ENCODE measurements around the gene SGSH.
A peak's percentile ranks its signal among the peaks of the same experiment; 100 is the strongest.

Gene SGSH

GRCh38 chr17:80191865-80192661, 28.1 kb downstream of the SGSH start:
- Mint-ChIP-seq H3K4me3 (no peak overlapping the region), H3K27ac (no peak overlapping the region), H3K4me1 (no peaks in the 10 kb centered on the region), H3K36me3 (no peaks in the 10 kb centered on the region), H3K27me3 (peaks cover 3% of the 10 kb centered on the region), H3K9me3 (no peaks in the 10 kb centered on the region)

- no peak overlapping the region for H3K4me3 Mint-ChIP-seq
- H3K27ac Mint-ChIP-seq, result peak overlapping the region; percentile 35
- H3K27me3 Mint-ChIP-seq, result peaks cover 3% of the 10 kb centered on the region
- no peaks in the 10 kb centered on the region for H3K36me3 Mint-ChIP-seq
- no peaks in the 10 kb centered on the region for H3K4me1 Mint-ChIP-seq
- H3K9me3 Mint-ChIP-seq, result no peaks in the 10 kb centered on the region
These were observed 28.9 kb downstream of the SGSH start for GRCh38 chr17:80191192-80191591.

GRCh38 chr17:80190716-80191115, 29.4 kb downstream of the SGSH start:
- Mint-ChIP-seq H3K27me3 (peaks cover 3% of the 10 kb centered on the region), H3K4me1 (no peaks in the 10 kb centered on the region), H3K4me3 (no peak overlapping the region), H3K9me3 (no peaks in the 10 kb centered on the region), H3K27ac (peak overlapping the region; percentile 35), H3K36me3 (no peaks in the 10 kb centered on the region)

GRCh38 chr17:80189611-80190010, 30.5 kb downstream of the SGSH start:
- no peaks in the 10 kb centered on the region for H3K4me1 Mint-ChIP-seq
- peaks cover 3% of the 10 kb centered on the region for H3K27me3 Mint-ChIP-seq
- H3K9me3 Mint-ChIP-seq, result no peaks in the 10 kb centered on the region
- no peak overlapping the region for H3K4me3 Mint-ChIP-seq
- no peak overlapping the region for H3K27ac Mint-ChIP-seq
- H3K36me3 Mint-ChIP-seq, result no peaks in the 10 kb centered on the region

- Mint-ChIP-seq H3K36me3 (no peaks in the 10 kb centered on the region), H3K27me3 (peaks cover 3% of the 10 kb centered on the region), H3K4me1 (no peaks in the 10 kb centered on the region), H3K4me3 (no peak overlapping the region), H3K27ac (no peak overlapping the region), H3K9me3 (no peaks in the 10 kb centered on the region)
These were observed 32.6 kb downstream of the SGSH start for GRCh38 chr17:80187515-80187941.

- H3K4me1 Mint-ChIP-seq, result no peaks in the 10 kb centered on the region
- H3K27me3 Mint-ChIP-seq, result peaks cover 3% of the 10 kb centered on the region
- H3K9me3 Mint-ChIP-seq, result no peaks in the 10 kb centered on the region
- H3K27ac Mint-ChIP-seq, result no peak overlapping the region
- H3K4me3 Mint-ChIP-seq, result no peak overlapping the region
- H3K36me3 Mint-ChIP-seq, result no peaks in the 10 kb centered on the region
These were observed 33.0 kb downstream of the SGSH start for GRCh38 chr17:80187090-80187489.

- Mint-ChIP-seq H3K27ac (no peak overlapping the region), H3K4me3 (no peak overlapping the region), H3K36me3 (no peaks in the 10 kb centered on the region), H3K27me3 (peaks cover under 1% of the 10 kb centered on the region), H3K9me3 (no peaks in the 10 kb centered on the region), H3K4me1 (no peaks in the 10 kb centered on the region)
These were observed 34.2 kb downstream of the SGSH start for GRCh38 chr17:80185968-80186367.

GRCh38 chr17:80184423-80184714, 35.8 kb downstream of the SGSH start:
- no peaks in the 10 kb centered on the region for H3K36me3 Mint-ChIP-seq
- no peaks in the 10 kb centered on the region for H3K4me1 Mint-ChIP-seq
- no peak overlapping the region for H3K4me3 Mint-ChIP-seq
- H3K27me3 Mint-ChIP-seq, result no peaks in the 10 kb centered on the region
- H3K9me3 Mint-ChIP-seq, result no peaks in the 10 kb centered on the region
- H3K27ac Mint-ChIP-seq, result no peak overlapping the region

GRCh38 chr17:80183581-80184422, 36.3 kb downstream of the SGSH start:
- H3K9me3 Mint-ChIP-seq, result no peaks in the 10 kb centered on the region
- H3K4me1 Mint-ChIP-seq, result no peaks in the 10 kb centered on the region
- H3K27ac Mint-ChIP-seq, result no peak overlapping the region

GRCh38 chr17:80182845-80183223, 37.3 kb downstream of the SGSH start:
- Mint-ChIP-seq H3K4me1 (no peaks in the 10 kb centered on the region), H3K27me3 (no peaks in the 10 kb centered on the region), H3K9me3 (no peaks in the 10 kb centered on the region), H3K36me3 (no peaks in the 10 kb centered on the region), H3K27ac (no peak overlapping the region), H3K4me3 (no peak overlapping the region)

More at GRCh38 chr17:80183581-80184422, 36.3 kb downstream of the SGSH start:
- Mint-ChIP-seq H3K4me3 (no peak overlapping the region), H3K27me3 (no peaks in the 10 kb centered on the region), H3K36me3 (no peaks in the 10 kb centered on the region)

GRCh38 chr17:80182118-80182844, 37.9 kb downstream of the SGSH start:
- H3K27me3 Mint-ChIP-seq, result no peaks in the 10 kb centered on the region
- H3K4me3 Mint-ChIP-seq, result no peak overlapping the region
- no peaks in the 10 kb centered on the region for H3K4me1 Mint-ChIP-seq
- H3K27ac Mint-ChIP-seq, result no peak overlapping the region
- H3K9me3 Mint-ChIP-seq, result no peaks in the 10 kb centered on the region
- no peaks in the 10 kb centered on the region for H3K36me3 Mint-ChIP-seq

- Mint-ChIP-seq H3K9me3 (no peaks in the 10 kb centered on the region), H3K27ac (no peak overlapping the region), H3K27me3 (no peaks in the 10 kb centered on the region), H3K4me1 (no peaks in the 10 kb centered on the region), H3K4me3 (no peak overlapping the region), H3K36me3 (no peaks in the 10 kb centered on the region)
These were observed 38.7 kb downstream of the SGSH start for GRCh38 chr17:80181431-80181830.

GRCh38 chr17:80180192-80180591, 39.9 kb downstream of the SGSH start:
- H3K4me3 Mint-ChIP-seq, result no peak overlapping the region

GRCh38 chr17:80177986-80178595, 42.0 kb downstream of the SGSH start:
- no peaks in the 10 kb centered on the region for H3K36me3 Mint-ChIP-seq
- no peaks in the 10 kb centered on the region for H3K4me1 Mint-ChIP-seq
- H3K4me3 Mint-ChIP-seq, result no peak overlapping the region
- peaks cover 2% of the 10 kb centered on the region for H3K27me3 Mint-ChIP-seq
- H3K9me3 Mint-ChIP-seq, result no peaks in the 10 kb centered on the region
- H3K27ac Mint-ChIP-seq, result no peak overlapping the region

More at GRCh38 chr17:80180192-80180591, 39.9 kb downstream of the SGSH start:
- Mint-ChIP-seq H3K4me1 (no peaks in the 10 kb centered on the region), H3K36me3 (no peaks in the 10 kb centered on the region), H3K27ac (no peak overlapping the region), H3K27me3 (peaks cover 2% of the 10 kb centered on the region), H3K9me3 (no peaks in the 10 kb centered on the region)

GRCh38 chr17:80176757-80177156, 43.4 kb downstream of the SGSH start:
- H3K27me3 Mint-ChIP-seq, result peaks cover 2% of the 10 kb centered on the region
- H3K9me3 Mint-ChIP-seq, result no peaks in the 10 kb centered on the region
- H3K36me3 Mint-ChIP-seq, result no peaks in the 10 kb centered on the region
- H3K4me1 Mint-ChIP-seq, result no peaks in the 10 kb centered on the region
- H3K27ac Mint-ChIP-seq, result no peak overlapping the region
- H3K4me3 Mint-ChIP-seq, result no peak overlapping the region

Measured in activated naive CD4-positive, alpha-beta T cell treated with anti-CD3 and anti-CD28 coated beads, Interleukin-2, amount 50 U/mL, for 24 hours (primary cell).